HepG2 (cell line): Measurements from ENCODE around the gene RSAD1. TPM values are rescaled to one million over a fixed set of nuclear protein-coding genes. Genes with fewer than 3 reads are reported as not detected.

ENCODE experiments used
- ATAC-seq: fragments of 200-7000 bp; cut with Tn5 transposase; 3 replicates; pipeline ENCODE4 v1.9.1; 2020; ENCODE audit warnings: mild to moderate bottlenecking, moderate library complexity
- BruUV-seq: library from RNA; stranded (reverse); fragments of 400-500 nt; replicated peaks from 2 replicates; lab custom pipeline; 2021; lab: Mats Ljungman, UMichigan
- CTCF ChIA-PET: fragments of 300-600 bp; formaldehyde crosslinking; extraction: SDS; loops from one replicate; lab custom pipeline; 2021; ENCODE audit warnings: low total read pairs, inconsistent platforms, low intra/inter-chr PET ratio; lab: Yijun Ruan, JAX
- POLR2A ChIA-PET: fragments of 350-600 bp; sonication (Branson Sonifier 250); formaldehyde crosslinking; loops from one replicate; lab custom pipeline; 2020; ENCODE audit warnings: antibody characterized with exemption, inconsistent platforms; lab: Yijun Ruan, JAX
- DNase-seq: peaks from one replicate; pipeline ENCODE4 v3.0.0-alpha.2; 2015; ENCODE audit warnings: low spot score
- FAIRE-seq: peaks from 3 replicates; lab custom pipeline; 2011; peaks lifted over from hg19 to GRCh38; lab: Jason Lieb, UNC
- H2AFZ ChIP-seq: one replicate; pipeline ENCODE4 v1.6.1; 2011; ENCODE audit warnings: low read length, inconsistent platforms
- H3K27ac ChIP-seq: fragments of 300-600 bp; 3 replicates; pipeline ENCODE4 v1.8.0; 2011; ENCODE audit warnings: mixed run types, mild to moderate bottlenecking, mixed read lengths, low read length, inconsistent platforms; ENCODE audit not compliant: insufficient read depth; ENCODE audit errors: extremely low read length
- H3K27me3 ChIP-seq, 2 experiments: fragments of 200-600 bp in 1 of 2; 2 replicates in 1 of 2; 3 replicates in 1 of 2; pipeline versions ENCODE4 v1.6.0 to v1.8.0; 2011; ENCODE audit warnings: low read length in 2 of 2, mild to moderate bottlenecking in 2 of 2, moderate library complexity in 2 of 2, inconsistent platforms in 1 of 2; ENCODE audit not compliant: insufficient read depth in 2 of 2, control insufficient read depth in 1 of 2
- H3K36me3 ChIP-seq, 2 experiments: fragments of 200-600 bp in 1 of 2; replicated peaks in 1 of 2; 2 replicates in 1 of 2; 3 replicates in 1 of 2; pipeline versions ENCODE4 v1.5.1 to v1.8.0; 2011; ENCODE audit warnings: low read length in 2 of 2, inconsistent platforms in 1 of 2; ENCODE audit not compliant: insufficient read depth in 2 of 2, control insufficient read depth in 1 of 2
- H3K4me1 ChIP-seq: 2 replicates; pipeline ENCODE4 v1.5.1; 2012; ENCODE audit warnings: low read length, inconsistent platforms; ENCODE audit not compliant: insufficient read depth
- H3K4me2 ChIP-seq: 2 replicates; pipeline ENCODE4 v1.6.0; 2011; ENCODE audit warnings: low read depth, low read length, inconsistent platforms
- H3K4me3 ChIP-seq, 3 experiments: fragments of 200-600 bp in 1 of 3; sonication (generic), shearing (Covaris generic) in 1 of 3; replicated peaks in 1 of 3; 2 replicates each; pipeline ENCODE4 v1.5.1; 2011 to 2016; ENCODE audit warnings: low read length in 3 of 3, inconsistent platforms in 2 of 3, low read depth in 2 of 3, mild to moderate bottlenecking in 2 of 3, control low read depth in 1 of 3, mixed read lengths in 1 of 3; ENCODE audit not compliant: insufficient read depth in 1 of 3
- H3K79me2 ChIP-seq: one replicate; pipeline ENCODE4 v1.6.1; 2011; ENCODE audit warnings: low read length, inconsistent platforms; ENCODE audit not compliant: insufficient read depth
- H3K9ac ChIP-seq: 2 replicates; pipeline ENCODE4 v1.6.0; 2011; ENCODE audit warnings: mild to moderate bottlenecking, low read depth, low read length, inconsistent platforms; ENCODE audit not compliant: insufficient read depth
- H3K9me3 ChIP-seq: 2 replicates; pipeline ENCODE4 v1.5.1; 2012; ENCODE audit warnings: mild to moderate bottlenecking, low read length
- H4K20me1 ChIP-seq: 2 replicates; pipeline ENCODE4 v1.6.0; 2011; ENCODE audit warnings: inconsistent platforms, mild to moderate bottlenecking, low read length, moderate library complexity; ENCODE audit not compliant: insufficient read depth
- RAD21 ChIP-seq: fragments of 450-650 bp; formaldehyde crosslinking; IDR thresholded peaks from 2 replicates; pipeline ENCODE4 v1.5.0; 2020; ENCODE audit warnings: mild to moderate bottlenecking
- STAG1 ChIP-seq: sonication (generic); formaldehyde crosslinking; IDR thresholded peaks from 2 replicates; pipeline ENCODE4 v1.4.0; 2020; ENCODE audit warnings: missing genetic modification reagents
- ZNF230 ChIP-seq: sonication (generic); formaldehyde crosslinking; IDR thresholded peaks from 2 replicates; pipeline ENCODE4 v1.4.0; 2020; ENCODE audit warnings: mild to moderate bottlenecking, missing genetic modification reagents
- ZNF530 ChIP-seq: sonication (generic); formaldehyde crosslinking; IDR thresholded peaks from 2 replicates; pipeline ENCODE4 v1.5.0; 2020; ENCODE audit warnings: low read depth, mild to moderate bottlenecking, missing genetic modification reagents
- ZNF557 ChIP-seq: sonication (generic); formaldehyde crosslinking; IDR thresholded peaks from 2 replicates; pipeline ENCODE4 v1.4.0; 2020; ENCODE audit warnings: missing genetic modification reagents
- whole genome bisulfite sequencing: methylation state at CpG from one replicate; pipeline ENCODE4 v1.1.6; 2017; ENCODE audit warnings: low lambda C conversion rate; 5-methylcytosine and 5-hydroxymethylcytosine counted together
- in situ Hi-C: cut with HindIII; loops from 2 replicates; pipeline ENCODE4 v1.10.0; 2017; ENCODE audit warnings: low pct_unique_long_range_greater_than_20kb; ENCODE audit not compliant: extremely low pct_ligation_motif_present
- intact Hi-C: fragments of 100-400 bp; cut with micrococcal nuclease; formaldehyde crosslinking; loops from one replicate; pipeline ENCODE4 v1.10.0; 2022; ENCODE audit not compliant: unreplicated experiment
- polyA plus RNA-seq, 8 experiments: library from polyadenylated mRNA; depleted of rRNA in 3 of 8; stranded (reverse) in 7 of 8; unstranded in 1 of 8; fragments of >200 nt; fragmentation: Illumina TruSeq in 4 of 8; extraction: Trizol in 4 of 8; gene quantifications; 2 replicates each; pipeline versions ENCODE4 v1.2.1 to v1.2.3, GENCODE V29; 2011 to 2016; ENCODE audit warnings: low read depth in 4 of 8, missing spikeins in 1 of 8, mixed read lengths in 1 of 8; ENCODE audit not compliant: insufficient read depth in 1 of 8
- total RNA-seq, 5 experiments: library from RNA; depleted of rRNA; stranded (reverse); fragments of >200 nt; fragmentation: Illumina TruSeq; extraction: Trizol; gene quantifications; 2 replicates each; pipeline ENCODE4 v1.2.3, GENCODE V29; 2016; ENCODE audit warnings: low read depth in 1 of 5
- TF ChIP-seq, protein P1 (sequence below): sonication (generic); formaldehyde crosslinking; IDR thresholded peaks from 2 replicates; pipeline ENCODE4 v1.4.0; 2020; ENCODE audit warnings: missing genetic modification reagents
- TF ChIP-seq, protein P2 (sequence below): sonication (generic); formaldehyde crosslinking; IDR thresholded peaks from one replicate; pipeline ENCODE4 v1.5.1; 2020; ENCODE audit warnings: mild to moderate bottlenecking, missing genetic modification reagents; ENCODE audit errors: not compliant biosample characterization
- TF ChIP-seq, protein P3 (sequence below): sonication (generic); formaldehyde crosslinking; IDR thresholded peaks from 2 replicates; pipeline ENCODE4 v1.4.0; 2020; ENCODE audit warnings: missing genetic modification reagents; ENCODE audit errors: not compliant biosample characterization

RSAD1 gene
- total and polyA plus RNA-seq, 2 of the 13 experiments (the other 11 are each of a cell fraction or from before 2014, with no cell fraction given), result 22.7 to 27.7 TPM

DNA sequence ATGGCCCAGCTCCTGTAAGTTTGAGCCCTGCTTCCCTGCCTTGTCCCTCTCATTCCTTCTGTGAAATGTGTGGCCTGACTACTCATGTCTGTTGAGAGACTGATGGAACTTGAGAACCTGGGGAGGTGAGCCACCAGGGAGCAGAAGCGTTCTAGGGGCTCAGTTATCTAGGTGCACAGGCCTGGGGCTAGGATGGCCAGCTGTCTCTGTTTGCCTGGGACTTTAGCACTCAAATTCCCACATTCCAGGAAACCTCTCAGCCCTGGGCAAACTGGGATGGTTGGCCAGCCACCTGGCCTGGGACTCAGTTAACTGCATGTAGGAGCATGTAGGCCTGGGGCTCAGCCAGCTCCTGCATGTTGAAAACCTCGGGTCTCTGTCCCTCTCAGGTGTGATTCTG is 44.5 kb downstream of the RSAD1 start:
- in situ Hi-C loops, result no loop called here
- no peak overlapping the region for H3K9ac ChIP-seq
- no peaks in the 10 kb centered on the region for H3K9me3 ChIP-seq
- H3K27me3 ChIP-seq, result 0 out of 5 replicates have a peak, but pooled peaks cover 0 to 4% of the 10 kb centered on the region in 2 experiments
- H3K27ac ChIP-seq, result no peak overlapping the region
- ChIA-PET CTCF (no interaction called here), POLR2A (no interaction called here)
- H4K20me1 ChIP-seq, result no peaks in the 10 kb centered on the region
- intact Hi-C loops, result no loop called here
- no TSS peak for BruUV-seq
- no peaks in the 10 kb centered on the region for H3K36me3 ChIP-seq
- WGBS, result 0% methylated on average over 2 of the region's 2 CpGs
- H2AFZ ChIP-seq, result no peak overlapping the region
- DNase-seq, result peak; percentile 55
- ATAC-seq, result peak; percentile 36
- no peak overlapping the region for H3K4me2 ChIP-seq
- peak; percentile 63 for FAIRE-seq
- no peaks in the 10 kb centered on the region for H3K79me2 ChIP-seq
- no peak overlapping the region for H3K4me3 ChIP-seq
- H3K4me1 ChIP-seq, result peaks cover 34% of the 10 kb centered on the region
- TF ChIP-seq, protein P1, sequence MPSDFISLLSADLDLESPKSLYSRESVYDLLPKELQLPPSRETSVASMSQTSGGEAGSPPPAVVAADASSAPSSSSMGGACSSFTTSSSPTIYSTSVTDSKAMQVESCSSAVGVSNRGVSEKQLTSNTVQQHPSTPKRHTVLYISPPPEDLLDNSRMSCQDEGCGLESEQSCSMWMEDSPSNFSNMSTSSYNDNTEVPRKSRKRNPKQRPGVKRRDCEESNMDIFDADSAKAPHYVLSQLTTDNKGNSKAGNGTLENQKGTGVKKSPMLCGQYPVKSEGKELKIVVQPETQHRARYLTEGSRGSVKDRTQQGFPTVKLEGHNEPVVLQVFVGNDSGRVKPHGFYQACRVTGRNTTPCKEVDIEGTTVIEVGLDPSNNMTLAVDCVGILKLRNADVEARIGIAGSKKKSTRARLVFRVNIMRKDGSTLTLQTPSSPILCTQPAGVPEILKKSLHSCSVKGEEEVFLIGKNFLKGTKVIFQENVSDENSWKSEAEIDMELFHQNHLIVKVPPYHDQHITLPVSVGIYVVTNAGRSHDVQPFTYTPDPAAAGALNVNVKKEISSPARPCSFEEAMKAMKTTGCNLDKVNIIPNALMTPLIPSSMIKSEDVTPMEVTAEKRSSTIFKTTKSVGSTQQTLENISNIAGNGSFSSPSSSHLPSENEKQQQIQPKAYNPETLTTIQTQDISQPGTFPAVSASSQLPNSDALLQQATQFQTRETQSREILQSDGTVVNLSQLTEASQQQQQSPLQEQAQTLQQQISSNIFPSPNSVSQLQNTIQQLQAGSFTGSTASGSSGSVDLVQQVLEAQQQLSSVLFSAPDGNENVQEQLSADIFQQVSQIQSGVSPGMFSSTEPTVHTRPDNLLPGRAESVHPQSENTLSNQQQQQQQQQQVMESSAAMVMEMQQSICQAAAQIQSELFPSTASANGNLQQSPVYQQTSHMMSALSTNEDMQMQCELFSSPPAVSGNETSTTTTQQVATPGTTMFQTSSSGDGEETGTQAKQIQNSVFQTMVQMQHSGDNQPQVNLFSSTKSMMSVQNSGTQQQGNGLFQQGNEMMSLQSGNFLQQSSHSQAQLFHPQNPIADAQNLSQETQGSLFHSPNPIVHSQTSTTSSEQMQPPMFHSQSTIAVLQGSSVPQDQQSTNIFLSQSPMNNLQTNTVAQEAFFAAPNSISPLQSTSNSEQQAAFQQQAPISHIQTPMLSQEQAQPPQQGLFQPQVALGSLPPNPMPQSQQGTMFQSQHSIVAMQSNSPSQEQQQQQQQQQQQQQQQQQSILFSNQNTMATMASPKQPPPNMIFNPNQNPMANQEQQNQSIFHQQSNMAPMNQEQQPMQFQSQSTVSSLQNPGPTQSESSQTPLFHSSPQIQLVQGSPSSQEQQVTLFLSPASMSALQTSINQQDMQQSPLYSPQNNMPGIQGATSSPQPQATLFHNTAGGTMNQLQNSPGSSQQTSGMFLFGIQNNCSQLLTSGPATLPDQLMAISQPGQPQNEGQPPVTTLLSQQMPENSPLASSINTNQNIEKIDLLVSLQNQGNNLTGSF (CRISPR knock-in tag), result no peak
- TF ChIP-seq RAD21 (CRISPR knock-in tag) (no peak), ZNF557 (no peak), ZNF530 (CRISPR knock-in tag) (no peak), ZNF230 (no peak), STAG1 (CRISPR knock-in tag) (peak; percentile 20; the same call in 1 of the 2 replicates)
- TF ChIP-seq, protein P2, sequence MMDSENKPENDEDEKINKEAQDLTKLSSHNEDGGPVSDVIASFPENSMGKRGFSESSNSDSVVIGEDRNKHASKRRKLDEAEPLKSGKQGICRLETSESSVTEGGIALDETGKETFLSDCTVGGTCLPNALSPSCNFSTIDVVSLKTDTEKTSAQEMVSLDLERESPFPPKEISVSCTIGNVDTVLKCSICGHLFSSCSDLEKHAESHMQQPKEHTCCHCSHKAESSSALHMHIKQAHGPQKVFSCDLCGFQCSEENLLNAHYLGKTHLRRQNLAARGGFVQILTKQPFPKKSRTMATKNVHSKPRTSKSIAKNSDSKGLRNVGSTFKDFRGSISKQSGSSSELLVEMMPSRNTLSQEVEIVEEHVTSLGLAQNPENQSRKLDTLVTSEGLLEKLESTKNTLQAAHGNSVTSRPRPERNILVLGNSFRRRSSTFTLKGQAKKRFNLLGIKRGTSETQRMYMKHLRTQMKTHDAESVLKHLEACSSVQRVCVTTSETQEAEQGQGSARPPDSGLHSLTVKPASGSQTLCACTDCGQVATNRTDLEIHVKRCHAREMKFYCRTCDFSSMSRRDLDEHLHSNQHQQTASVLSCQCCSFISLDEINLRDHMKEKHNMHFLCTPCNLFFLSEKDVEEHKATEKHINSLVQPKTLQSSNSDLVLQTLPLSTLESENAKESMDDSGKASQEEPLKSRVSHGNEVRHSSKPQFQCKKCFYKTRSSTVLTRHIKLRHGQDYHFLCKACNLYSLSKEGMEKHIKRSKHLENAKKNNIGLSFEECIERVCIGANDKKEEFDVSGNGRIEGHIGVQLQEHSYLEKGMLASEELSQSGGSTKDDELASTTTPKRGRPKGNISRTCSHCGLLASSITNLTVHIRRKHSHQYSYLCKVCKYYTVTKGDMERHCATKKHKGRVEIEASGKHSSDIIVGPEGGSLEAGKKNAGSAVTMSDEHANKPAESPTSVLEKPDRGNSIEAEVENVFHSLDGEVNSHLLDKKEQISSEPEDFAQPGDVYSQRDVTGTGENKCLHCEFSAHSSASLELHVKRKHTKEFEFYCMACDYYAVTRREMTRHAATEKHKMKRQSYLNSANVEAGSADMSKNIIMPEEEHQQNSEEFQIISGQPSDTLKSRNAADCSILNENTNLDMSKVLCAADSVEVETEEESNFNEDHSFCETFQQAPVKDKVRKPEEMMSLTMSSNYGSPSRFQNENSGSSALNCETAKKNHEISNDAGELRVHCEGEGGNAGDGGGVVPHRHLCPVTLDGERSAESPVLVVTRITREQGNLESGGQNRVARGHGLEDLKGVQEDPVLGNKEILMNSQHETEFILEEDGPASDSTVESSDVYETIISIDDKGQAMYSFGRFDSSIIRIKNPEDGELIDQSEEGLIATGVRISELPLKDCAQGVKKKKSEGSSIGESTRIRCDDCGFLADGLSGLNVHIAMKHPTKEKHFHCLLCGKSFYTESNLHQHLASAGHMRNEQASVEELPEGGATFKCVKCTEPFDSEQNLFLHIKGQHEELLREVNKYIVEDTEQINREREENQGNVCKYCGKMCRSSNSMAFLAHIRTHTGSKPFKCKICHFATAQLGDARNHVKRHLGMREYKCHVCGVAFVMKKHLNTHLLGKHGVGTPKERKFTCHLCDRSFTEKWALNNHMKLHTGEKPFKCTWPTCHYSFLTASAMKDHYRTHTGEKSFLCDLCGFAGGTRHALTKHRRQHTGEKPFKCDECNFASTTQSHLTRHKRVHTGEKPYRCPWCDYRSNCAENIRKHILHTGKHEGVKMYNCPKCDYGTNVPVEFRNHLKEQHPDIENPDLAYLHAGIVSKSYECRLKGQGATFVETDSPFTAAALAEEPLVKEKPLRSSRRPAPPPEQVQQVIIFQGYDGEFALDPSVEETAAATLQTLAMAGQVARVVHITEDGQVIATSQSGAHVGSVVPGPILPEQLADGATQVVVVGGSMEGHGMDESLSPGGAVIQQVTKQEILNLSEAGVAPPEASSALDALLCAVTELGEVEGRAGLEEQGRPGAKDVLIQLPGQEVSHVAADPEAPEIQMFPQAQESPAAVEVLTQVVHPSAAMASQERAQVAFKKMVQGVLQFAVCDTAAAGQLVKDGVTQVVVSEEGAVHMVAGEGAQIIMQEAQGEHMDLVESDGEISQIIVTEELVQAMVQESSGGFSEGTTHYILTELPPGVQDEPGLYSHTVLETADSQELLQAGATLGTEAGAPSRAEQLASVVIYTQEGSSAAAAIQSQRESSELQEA (CRISPR knock-in tag), result no peak
- TF ChIP-seq, protein P3, sequence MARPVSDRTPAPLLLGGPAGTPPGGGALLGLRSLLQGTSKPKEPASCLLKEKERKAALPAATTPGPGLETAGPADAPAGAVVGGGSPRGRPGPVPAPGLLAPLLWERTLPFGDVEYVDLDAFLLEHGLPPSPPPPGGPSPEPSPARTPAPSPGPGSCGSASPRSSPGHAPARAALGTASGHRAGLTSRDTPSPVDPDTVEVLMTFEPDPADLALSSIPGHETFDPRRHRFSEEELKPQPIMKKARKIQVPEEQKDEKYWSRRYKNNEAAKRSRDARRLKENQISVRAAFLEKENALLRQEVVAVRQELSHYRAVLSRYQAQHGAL (CRISPR knock-in tag), result no peak
